C4-2B (cell line): ENCODE measurements around the gene PHLPP2.

Experiments
- ZFX ChIP-seq: fragments of 450-650 bp; IDR thresholded peaks from 2 replicates; pipeline ENCODE4 v1.6.1; 2017
- TF ChIP-seq, protein P1 (sequence below): fragments of 450-650 bp; conservative IDR thresholded peaks from 2 replicates; pipeline ENCODE4 v1.5.1; 2017; ENCODE audit warnings: mild to moderate bottlenecking

GRCh38 chr16:71631776-71632175 lies 92.7 kb downstream of the PHLPP2 start:
- TF ChIP-seq, protein P1, sequence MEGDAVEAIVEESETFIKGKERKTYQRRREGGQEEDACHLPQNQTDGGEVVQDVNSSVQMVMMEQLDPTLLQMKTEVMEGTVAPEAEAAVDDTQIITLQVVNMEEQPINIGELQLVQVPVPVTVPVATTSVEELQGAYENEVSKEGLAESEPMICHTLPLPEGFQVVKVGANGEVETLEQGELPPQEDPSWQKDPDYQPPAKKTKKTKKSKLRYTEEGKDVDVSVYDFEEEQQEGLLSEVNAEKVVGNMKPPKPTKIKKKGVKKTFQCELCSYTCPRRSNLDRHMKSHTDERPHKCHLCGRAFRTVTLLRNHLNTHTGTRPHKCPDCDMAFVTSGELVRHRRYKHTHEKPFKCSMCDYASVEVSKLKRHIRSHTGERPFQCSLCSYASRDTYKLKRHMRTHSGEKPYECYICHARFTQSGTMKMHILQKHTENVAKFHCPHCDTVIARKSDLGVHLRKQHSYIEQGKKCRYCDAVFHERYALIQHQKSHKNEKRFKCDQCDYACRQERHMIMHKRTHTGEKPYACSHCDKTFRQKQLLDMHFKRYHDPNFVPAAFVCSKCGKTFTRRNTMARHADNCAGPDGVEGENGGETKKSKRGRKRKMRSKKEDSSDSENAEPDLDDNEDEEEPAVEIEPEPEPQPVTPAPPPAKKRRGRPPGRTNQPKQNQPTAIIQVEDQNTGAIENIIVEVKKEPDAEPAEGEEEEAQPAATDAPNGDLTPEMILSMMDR, result no peak
- TF ChIP-seq ZFX, result no peak
